SK-N-MC (cell line): ENCODE data around the gene EPHA5.

Experiments used
- EZH2 ChIP-seq: fragments of 200-600 bp; sonication (generic); IDR thresholded peaks from one replicate; pipeline ENCODE4 v1.6.1; 2017; ENCODE audit warnings: antibody characterized with exemption
- FOXP2 ChIP-seq: optimal IDR thresholded peaks from 2 replicates; pipeline ENCODE3; 2011; ENCODE audit warnings: mild to moderate bottlenecking, moderate library complexity; ENCODE audit not compliant: insufficient read depth; ENCODE audit errors: extremely low read length, control extremely low read depth
- POLR2AphosphoS5 ChIP-seq: IDR thresholded peaks from 2 replicates; pipeline ENCODE4 v1.6.1; 2012; ENCODE audit warnings: mild to moderate bottlenecking, low read depth, low read length, borderline replicate concordance

- TF ChIP-seq POLR2AphosphoS5 (no peak), EZH2 (no peak), FOXP2 (no peak)
Observed at GRCh38 chr4:65515646-65516045, 154.6 kb downstream of the EPHA5 start.
